Suppressor macrophage treated with lipopolysaccharide for 4 hours (primary cell): ENCODE results near the gene IL1F10.
"Not testable (repeated sequence)": the region's sequence is repeated elsewhere in the genome, so short reads cannot be mapped to it uniquely, and the experiment has no call there.

Experiments used
- DNase-seq: peaks from one replicate; pipeline ENCODE4 v3.0.0-alpha.2; 2020

IL1F10 gene

DNA sequence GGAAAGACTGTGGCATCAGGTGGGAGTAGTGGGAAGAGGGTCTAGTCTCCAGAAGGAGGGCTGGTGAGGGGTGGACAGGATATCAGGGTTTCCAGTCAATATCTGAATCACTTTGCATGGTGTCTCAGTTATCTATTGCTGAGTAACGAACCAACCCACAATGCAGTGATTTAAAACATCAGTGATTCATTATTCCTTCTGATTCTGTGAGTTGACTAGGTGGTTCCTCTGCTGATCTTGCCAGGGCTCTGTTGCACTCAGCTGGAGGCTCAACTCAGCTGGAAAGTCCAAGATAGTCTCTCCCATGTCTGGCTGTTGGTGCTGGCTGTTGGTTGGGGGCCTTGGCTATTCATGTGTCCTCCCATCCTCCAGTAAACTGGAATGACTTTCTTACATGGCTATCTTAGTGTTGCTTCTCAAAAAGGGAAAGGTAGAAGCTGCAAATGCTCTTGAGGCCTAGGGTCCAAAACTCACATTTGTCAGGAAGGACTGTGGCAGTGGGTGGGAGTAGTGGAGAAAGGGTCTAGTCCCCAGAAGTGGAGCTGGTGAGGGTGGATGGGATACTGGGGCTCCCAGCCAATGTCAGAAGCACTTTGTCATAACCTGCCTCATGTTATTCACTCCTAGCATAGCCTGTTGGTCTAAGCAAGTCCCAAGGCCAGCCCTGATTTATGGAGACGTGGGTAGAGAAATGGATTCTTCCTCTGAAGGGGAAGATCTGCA is 13.9 kb downstream of the IL1F10 start:
- DNase-seq = peak; percentile 71

DNA sequence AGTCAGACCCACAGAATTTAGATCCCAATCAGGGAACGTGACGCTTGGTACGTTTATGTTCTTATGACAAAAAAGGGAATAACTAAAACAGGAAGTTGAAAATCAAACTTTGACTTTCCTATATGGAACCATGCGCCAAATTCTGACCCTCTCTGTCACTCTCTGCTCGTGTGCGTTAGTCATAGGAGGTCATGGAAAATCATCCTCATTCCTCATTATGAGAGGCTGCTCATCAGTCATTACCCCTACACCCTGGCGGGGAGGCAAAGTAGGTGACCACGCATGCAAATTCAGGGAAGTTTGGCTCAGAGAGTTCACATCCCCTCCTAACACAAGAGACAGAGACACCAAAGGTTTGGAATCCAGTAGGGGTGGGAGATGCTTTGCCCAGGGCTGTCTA is 15.5 kb downstream of the IL1F10 start:
- peak; percentile 98 for DNase-seq

DNA sequence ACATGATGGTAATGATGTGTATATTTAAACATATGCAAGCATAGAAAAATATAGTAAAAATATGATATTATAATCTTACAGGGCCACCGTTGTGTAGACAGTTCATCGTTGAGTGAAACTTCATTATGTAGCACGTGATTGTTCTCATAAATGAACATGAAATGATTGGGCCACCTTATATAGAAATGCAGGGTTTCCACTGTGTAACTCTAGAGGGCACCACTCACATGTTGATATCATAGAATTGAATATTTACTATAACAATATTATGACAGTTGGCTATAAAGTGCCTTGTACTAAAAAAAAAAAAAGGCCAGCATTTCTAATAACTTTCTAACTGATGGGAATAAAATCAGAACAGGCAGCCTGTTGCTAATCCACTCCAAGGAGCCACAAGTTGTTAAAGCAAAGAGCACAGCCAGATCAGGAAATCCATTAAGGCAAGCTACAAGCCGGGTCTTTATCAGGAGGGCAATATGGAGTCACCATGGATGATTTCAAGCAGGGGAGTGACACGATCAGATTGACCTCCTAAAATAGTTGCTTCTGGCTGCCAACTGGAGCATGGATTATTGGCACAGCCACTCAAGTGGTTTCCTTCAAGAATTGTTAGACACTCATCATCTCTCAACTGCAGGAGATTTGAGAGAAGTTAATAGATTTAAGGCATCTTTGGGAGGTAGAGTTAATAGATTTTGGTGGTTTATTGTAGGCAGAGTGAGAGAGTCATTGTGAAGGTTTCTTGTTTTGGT is 16.7 kb downstream of the IL1F10 start:
- DNase-seq = peak; percentile 81

DNA sequence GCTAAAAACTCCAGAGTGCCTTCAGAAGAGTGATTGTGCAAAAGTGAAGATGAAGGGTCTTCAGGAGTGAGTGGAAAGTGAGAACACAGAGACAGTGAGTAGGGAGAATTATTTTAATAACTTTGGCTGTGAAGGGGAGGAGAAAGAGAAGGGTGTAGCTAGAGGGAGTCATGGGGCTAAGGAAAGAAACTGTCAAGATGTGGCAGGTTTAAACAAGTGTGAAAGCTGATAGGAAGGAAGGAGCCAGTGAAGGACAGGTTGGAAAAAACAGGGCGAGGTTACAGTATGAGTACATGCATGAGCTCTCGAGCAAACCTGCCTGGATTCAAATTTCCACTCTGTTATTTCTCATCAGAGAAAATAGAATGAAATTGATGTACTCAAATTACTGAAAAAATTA is 17.8 kb downstream of the IL1F10 start:
- no peak for DNase-seq

- DNase-seq = peak; percentile 65
Measured at GRCh38 chr2:113088213-113088992, 20.6 kb downstream of the IL1F10 start.

DNA sequence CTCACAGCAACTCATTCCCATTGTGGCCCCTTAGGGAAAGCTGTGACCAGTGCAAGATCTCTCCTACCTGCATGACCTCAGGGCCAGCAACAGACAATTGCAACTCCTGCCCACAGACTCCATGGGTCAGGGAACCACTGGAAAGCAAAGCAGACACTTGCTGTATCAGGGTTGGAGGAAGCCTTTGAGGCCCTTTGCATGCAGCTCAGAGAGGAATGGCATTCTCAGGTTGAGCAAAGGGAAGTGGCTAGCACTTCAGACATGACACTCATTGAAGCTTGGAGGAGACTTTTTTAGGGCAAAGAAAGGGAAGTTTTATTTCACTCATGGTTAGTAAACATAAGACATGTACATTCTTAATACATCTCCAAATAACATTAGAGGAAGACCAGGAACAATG is 22.1 kb downstream of the IL1F10 start:
- DNase-seq = peak; percentile 56

- DNase-seq = peak; percentile 62
Measured at GRCh38 chr2:113091231-113091896, 23.6 kb downstream of the IL1F10 start.

- no peak for DNase-seq
Measured at GRCh38 chr2:113092864-113093612, 25.3 kb downstream of the IL1F10 start.

GRCh38 chr2:113093613-113093977 is 25.8 kb downstream of the IL1F10 start:
- peak; percentile 53 for DNase-seq

DNA sequence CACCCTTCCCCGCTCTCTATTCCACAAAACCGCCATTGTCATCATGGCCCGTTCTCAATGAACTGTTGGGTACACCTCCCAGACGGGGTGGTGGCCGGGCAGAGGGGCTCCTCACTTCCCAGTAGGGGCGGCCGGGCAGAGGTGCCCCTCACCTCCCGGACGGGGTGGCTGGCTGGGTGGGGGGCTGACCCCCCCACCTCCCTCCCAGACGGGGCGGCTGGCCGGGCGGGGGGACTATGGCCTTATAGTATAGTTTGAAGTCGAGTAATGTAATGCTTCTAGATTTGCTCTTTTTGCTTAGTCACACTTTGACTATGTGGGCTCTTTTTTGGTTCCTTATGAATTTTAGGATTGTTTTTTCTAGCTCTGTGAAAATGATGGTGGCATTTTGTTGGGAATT is 28.5 kb downstream of the IL1F10 start:
- not testable (repeated sequence) for DNase-seq

GRCh38 chr2:113096842-113097618 is 29.3 kb downstream of the IL1F10 start:
- peak; percentile 78 for DNase-seq

GRCh38 chr2:113098041-113098440 is 30.3 kb downstream of the IL1F10 start:
- DNase-seq = peak; percentile 77

- no peak for DNase-seq
Measured at GRCh38 chr2:113098532-113098931, 30.8 kb downstream of the IL1F10 start.

GRCh38 chr2:113102133-113102532 is 34.4 kb downstream of the IL1F10 start:
- no peak for DNase-seq

DNA sequence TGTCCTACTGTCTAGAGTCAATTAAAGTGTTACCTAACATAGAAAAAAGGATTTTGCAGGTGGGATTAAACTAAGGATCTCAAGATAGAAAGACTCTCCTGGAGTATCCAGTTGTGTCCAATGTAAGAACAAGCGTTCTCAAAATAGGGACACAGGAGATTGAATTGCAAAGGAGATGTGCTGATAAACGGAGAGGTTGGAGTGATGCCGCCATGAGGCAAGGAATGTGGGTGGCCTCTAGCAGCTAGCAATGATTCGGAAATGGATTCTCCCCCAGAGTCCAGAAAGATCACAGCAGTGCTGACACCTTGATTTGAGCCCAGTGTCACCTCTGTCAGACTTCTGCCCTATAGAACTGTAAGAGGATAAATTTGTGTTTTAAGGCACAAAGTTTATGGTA is 35.5 kb downstream of the IL1F10 start:
- DNase-seq = no peak

DNA sequence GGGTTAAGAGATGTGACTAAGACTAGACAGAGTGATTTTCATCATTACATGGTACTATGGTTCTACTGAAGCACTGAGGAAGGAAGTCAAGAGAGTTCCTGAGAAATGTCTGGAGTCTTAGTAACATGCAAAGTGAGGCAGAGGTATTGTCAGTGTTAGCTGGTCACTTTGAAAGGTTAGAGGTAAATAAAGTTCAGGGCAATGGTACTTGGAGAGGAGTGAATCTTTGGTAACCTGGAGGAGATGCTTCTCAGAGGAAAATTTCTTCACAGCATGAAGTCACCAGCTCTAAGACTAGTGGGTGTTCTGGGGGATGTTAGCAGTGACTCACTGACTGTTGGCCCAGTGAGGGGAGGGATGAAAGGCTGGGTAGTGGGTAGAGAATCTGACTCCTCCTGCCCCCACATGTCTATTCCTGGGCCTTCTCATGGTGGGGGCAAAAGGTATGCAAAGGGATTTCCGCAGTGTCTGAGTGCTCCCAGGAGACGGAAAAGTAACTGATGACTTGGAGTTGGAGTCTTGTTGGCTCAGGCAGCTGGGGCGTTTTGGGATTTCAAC is 36.4 kb downstream of the IL1F10 start:
- DNase-seq = peak; percentile 93

- DNase-seq = peak; percentile 95
Measured at GRCh38 chr2:113105047-113105785, 37.4 kb downstream of the IL1F10 start.

DNA sequence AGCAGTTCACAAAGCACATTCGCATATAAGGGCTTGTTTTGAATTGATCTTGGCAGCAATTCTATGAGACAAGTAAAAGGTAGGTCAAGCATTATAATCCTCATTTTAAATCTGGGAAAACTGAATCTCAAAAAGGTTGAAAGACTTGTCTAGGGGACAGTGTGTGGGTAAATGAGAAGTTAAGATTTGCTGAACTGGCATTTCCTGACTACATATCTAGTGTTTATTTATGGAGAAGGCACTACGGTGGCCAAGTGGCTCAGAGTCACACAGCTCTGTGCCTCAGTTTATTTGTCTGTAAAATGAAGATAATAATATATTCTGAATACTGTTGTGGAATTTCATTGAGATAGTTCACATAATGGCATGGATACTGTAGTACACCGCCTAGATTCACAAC is 43.4 kb downstream of the IL1F10 start:
- no peak for DNase-seq

DNA sequence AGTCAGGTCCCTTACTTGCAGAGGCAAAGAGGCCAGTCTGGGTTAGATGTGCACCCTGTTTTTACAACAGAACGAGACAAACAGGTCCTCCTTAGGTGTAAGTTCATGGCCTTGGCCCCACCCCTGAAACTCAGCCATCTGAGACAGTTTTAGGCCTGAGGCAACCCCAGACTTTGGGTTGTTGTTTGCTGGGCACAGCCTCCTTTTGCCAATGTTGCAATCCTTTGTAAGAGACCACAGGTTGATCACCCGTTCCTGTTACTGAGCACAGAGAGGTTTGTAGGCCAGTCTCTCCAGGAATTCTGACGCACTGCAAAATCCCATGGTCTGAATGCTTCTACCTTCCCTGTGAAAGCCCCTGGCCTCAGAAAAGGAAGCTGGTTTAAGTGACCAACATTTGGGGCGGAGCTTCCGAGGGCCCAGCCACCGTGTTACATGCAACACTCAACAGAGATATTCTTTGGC is 44.1 kb downstream of the IL1F10 start:
- DNase-seq = peak; percentile 94

- no peak for DNase-seq
Measured at GRCh38 chr2:113112441-113112840, 44.7 kb downstream of the IL1F10 start.
